GM18502 (cell line): ENCODE results near the gene PRMT1.
"Not testable (repeated sequence)": the region's sequence is repeated elsewhere in the genome, so short reads cannot be mapped to it uniquely, and the experiment has no call there.

Source experiments
- ATAC-seq: cut with Tn5 transposase; IDR thresholded peaks from one replicate; pipeline ENCODE4 v1.9.1; 2021; ENCODE audit warnings: mild to moderate bottlenecking; ENCODE audit not compliant: unreplicated experiment, poor library complexity

PRMT1 gene

GRCh38 chr19:49716154-49716553 lies 39.1 kb downstream of the PRMT1 start:
- no peak for ATAC-seq

GRCh38 chr19:49718511-49718910 lies 41.4 kb downstream of the PRMT1 start:
- no peak for ATAC-seq

GRCh38 chr19:49718991-49719390 lies 41.9 kb downstream of the PRMT1 start:
- ATAC-seq, result no peak

GRCh38 chr19:49719420-49719819 lies 42.3 kb downstream of the PRMT1 start:
- not testable (repeated sequence) for ATAC-seq

GRCh38 chr19:49727217-49728030 lies 50.4 kb downstream of the PRMT1 start:
- no peak for ATAC-seq

- ATAC-seq, result no peak
These were observed 53.1 kb downstream of the PRMT1 start for GRCh38 chr19:49730166-49730565.
